Endothelial cell (in vitro differentiated cells): ENCODE results near the gene ELP4. TPM values are rescaled to one million over a fixed set of nuclear protein-coding genes. Genes with fewer than 3 reads are reported as not detected.

Experiments used
- DNase-seq: peaks from one replicate; pipeline ENCODE4 v3.0.0; 2021; ENCODE audit warnings: low spot score
- H3K27ac Mint-ChIP-seq: one replicate; pipeline ENCODE4 v1.8.0; 2021; ENCODE audit warnings: mixed read lengths, inconsistent platforms; ENCODE audit not compliant: unreplicated experiment
- H3K27me3 Mint-ChIP-seq: one replicate; pipeline ENCODE4 v1.8.0; 2021; ENCODE audit warnings: mild to moderate bottlenecking, moderate library complexity, mixed read lengths, inconsistent platforms; ENCODE audit not compliant: unreplicated experiment
- H3K36me3 Mint-ChIP-seq: one replicate; pipeline ENCODE4 v1.8.0; 2021; ENCODE audit warnings: mild to moderate bottlenecking, low read depth, mixed read lengths, inconsistent platforms; ENCODE audit not compliant: unreplicated experiment
- H3K4me1 Mint-ChIP-seq: one replicate; pipeline ENCODE4 v1.8.0; 2021; ENCODE audit warnings: mild to moderate bottlenecking, mixed read lengths, inconsistent platforms; ENCODE audit not compliant: unreplicated experiment
- H3K4me3 Mint-ChIP-seq: one replicate; pipeline ENCODE4 v1.8.0; 2021; ENCODE audit warnings: mild to moderate bottlenecking, mixed read lengths, inconsistent platforms; ENCODE audit not compliant: unreplicated experiment
- H3K9me3 Mint-ChIP-seq: one replicate; pipeline ENCODE4 v1.8.0; 2021; ENCODE audit warnings: mixed read lengths, inconsistent platforms; ENCODE audit not compliant: unreplicated experiment
- total RNA-seq: library from RNA; stranded (reverse); fragmentation: NEBNext Ultra II Directional; extraction: Animal tissue kit (Norgen Biotek cat#: 25700); gene quantifications from one replicate; pipeline ENCODE4 v1.2.1, GENCODE V29; 2021; ENCODE audit not compliant: unreplicated experiment
- TF ChIP-seq, protein P1 (sequence below): fragments of 200-600 bp; sonication (generic); IDR thresholded peaks from one replicate; pipeline ENCODE4 v1.5.0; 2021; ENCODE audit warnings: antibody characterized with exemption; ENCODE audit not compliant: unreplicated experiment

ELP4 gene
- total RNA-seq, 1 donor from 2014 or later: 9.5 TPM

DNA sequence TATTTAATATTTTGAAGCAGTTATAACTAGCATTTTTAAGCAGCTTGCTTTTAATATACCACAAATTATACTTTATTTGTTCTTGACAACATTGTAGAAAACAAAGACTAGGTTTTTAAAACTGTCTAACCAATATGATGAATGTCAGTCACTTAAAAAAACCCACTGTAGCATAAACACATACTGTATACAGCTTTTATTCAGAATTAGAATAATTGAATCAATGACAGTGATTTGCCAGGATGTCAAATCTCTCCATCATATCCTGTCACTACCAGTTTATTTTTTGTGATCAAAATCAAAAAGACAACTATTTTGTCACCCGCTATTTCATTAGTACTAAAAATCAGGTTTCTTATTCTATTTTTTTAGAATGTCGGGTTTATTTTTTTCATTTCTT is 275.0 kb downstream of the ELP4 start:
- TF ChIP-seq, protein P1, sequence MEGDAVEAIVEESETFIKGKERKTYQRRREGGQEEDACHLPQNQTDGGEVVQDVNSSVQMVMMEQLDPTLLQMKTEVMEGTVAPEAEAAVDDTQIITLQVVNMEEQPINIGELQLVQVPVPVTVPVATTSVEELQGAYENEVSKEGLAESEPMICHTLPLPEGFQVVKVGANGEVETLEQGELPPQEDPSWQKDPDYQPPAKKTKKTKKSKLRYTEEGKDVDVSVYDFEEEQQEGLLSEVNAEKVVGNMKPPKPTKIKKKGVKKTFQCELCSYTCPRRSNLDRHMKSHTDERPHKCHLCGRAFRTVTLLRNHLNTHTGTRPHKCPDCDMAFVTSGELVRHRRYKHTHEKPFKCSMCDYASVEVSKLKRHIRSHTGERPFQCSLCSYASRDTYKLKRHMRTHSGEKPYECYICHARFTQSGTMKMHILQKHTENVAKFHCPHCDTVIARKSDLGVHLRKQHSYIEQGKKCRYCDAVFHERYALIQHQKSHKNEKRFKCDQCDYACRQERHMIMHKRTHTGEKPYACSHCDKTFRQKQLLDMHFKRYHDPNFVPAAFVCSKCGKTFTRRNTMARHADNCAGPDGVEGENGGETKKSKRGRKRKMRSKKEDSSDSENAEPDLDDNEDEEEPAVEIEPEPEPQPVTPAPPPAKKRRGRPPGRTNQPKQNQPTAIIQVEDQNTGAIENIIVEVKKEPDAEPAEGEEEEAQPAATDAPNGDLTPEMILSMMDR: no peak
- H3K27ac Mint-ChIP-seq: no peak overlapping the region
- H3K4me3 Mint-ChIP-seq: no peak overlapping the region
- no peak for DNase-seq
- H3K36me3 Mint-ChIP-seq: no peaks in the 10 kb centered on the region
- H3K4me1 Mint-ChIP-seq: no peaks in the 10 kb centered on the region
- H3K9me3 Mint-ChIP-seq: no peaks in the 10 kb centered on the region
- no peaks in the 10 kb centered on the region for H3K27me3 Mint-ChIP-seq

DNA sequence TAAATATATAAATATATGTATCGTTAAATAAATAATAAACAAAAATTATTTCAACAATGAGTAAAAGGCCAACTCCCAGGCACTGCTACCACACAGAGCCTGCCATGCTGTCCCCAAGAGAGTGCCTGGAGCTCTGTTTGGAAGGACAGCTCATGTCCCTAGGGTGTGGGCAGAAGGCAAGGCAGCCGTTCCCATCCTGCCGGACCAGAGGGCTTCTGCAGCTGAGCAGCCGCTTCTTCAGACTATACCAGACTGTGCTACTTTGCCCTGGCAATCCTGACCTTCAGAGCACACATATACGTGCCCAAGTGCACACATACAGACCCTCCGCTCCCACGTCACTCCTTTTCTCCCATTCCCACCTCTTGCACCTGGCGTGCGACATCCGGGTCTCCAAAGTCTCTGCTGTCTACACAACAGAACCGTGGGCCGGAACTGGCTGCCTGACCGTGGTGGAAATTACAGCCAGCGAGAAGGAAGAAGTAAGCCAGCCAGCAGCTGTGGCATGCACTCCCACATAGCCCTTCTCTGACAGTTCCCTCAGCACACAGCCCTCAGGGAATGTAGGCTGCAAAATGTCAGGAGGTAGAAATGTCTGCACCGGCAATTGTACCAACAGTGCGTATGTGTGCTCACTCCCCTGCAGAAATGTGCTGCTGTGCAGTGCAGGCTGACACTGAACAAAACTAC is 277.6 kb downstream of the ELP4 start:
- Mint-ChIP-seq H3K36me3 (no peaks in the 10 kb centered on the region), H3K9me3 (no peaks in the 10 kb centered on the region), H3K27ac (no peak overlapping the region), H3K27me3 (no peaks in the 10 kb centered on the region), H3K4me3 (no peak overlapping the region), H3K4me1 (no peaks in the 10 kb centered on the region)
- TF ChIP-seq, protein P1: no peak
- no peak for DNase-seq

DNA sequence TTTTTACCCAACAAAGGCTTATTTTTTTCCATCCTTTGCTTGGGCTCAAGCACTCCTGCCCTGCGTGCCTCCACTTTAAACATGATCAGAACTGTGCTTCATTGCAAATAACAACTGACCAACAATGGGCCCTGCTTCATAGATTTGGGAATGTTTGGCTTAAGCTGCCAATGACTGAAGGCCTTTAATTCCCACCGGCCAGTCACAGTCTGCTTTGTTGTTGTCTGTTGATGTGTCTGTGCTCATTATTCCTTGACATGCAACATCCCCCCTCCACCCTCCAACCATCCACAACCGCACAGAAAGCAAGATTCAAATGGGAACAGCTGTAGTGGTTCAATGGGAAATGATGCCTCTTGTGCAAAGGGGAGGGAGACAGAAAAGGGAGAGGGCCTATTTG is 278.5 kb downstream of the ELP4 start:
- DNase-seq: no peak
- Mint-ChIP-seq H3K36me3 (no peaks in the 10 kb centered on the region), H3K4me3 (no peak overlapping the region), H3K9me3 (no peaks in the 10 kb centered on the region), H3K27ac (no peak overlapping the region), H3K27me3 (no peaks in the 10 kb centered on the region), H3K4me1 (no peaks in the 10 kb centered on the region)
- TF ChIP-seq, protein P1: no peak

DNA sequence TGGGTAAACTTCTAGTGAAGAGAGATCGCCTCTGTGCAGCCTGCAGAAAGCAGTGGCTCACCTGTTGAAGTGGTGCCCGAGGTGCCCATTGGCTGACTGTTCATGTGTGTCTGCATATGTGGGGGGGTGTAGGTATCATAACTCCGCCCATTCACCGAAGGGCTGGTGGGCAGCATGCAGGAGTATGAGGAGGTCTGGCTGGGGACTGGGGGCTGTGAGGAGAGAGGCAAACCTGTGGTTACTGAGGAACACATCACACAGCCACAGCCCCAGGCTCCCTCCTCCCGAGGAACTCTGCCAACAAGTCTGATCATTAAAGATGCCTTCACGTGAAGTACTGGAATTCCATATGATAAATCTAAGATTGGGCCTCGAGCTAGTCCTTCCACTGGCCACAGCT is 281.1 kb downstream of the ELP4 start:
- H3K9me3 Mint-ChIP-seq: no peaks in the 10 kb centered on the region
- H3K36me3 Mint-ChIP-seq: no peaks in the 10 kb centered on the region
- H3K27ac Mint-ChIP-seq: no peak overlapping the region
- H3K4me1 Mint-ChIP-seq: peaks cover 6% of the 10 kb centered on the region
- H3K27me3 Mint-ChIP-seq: peaks cover 3% of the 10 kb centered on the region
- no peak for DNase-seq
- TF ChIP-seq, protein P1: no peak
- H3K4me3 Mint-ChIP-seq: no peak overlapping the region

DNA sequence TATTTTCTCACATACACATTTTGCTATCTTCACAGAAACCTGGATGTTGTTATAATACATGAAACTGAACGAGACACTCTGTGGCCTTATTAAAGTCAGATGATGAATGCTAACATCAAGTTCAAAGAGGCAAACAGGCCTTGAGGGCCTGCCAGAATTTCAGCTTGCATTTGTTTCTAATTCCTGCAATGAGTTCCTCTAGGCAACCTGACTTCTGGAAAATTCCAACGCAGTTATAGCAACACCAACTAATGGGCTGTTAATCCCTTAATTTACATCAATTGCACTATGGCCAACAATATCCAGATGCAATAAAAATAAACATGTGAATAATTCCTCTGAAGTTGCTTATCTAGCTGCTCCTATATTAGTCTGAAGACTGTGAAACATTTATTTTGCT is 282.5 kb downstream of the ELP4 start:
- no peak overlapping the region for H3K27ac Mint-ChIP-seq
- no peaks in the 10 kb centered on the region for H3K9me3 Mint-ChIP-seq
- H3K4me1 Mint-ChIP-seq: peaks cover 10% of the 10 kb centered on the region
- TF ChIP-seq, protein P1: no peak
- no peak overlapping the region for H3K4me3 Mint-ChIP-seq
- H3K36me3 Mint-ChIP-seq: no peaks in the 10 kb centered on the region
- H3K27me3 Mint-ChIP-seq: peaks cover 9% of the 10 kb centered on the region
- DNase-seq: no peak
